ENCODE data around the gene SEPSECS.

Gene SEPSECS

GRCh38 chr4:25110527-25111329 lies 49.5 kb downstream of the SEPSECS start:
- DNase-seq (ENCODE audit: low spot score): no peak

GRCh38 chr4:25109511-25109910 lies 50.7 kb downstream of the SEPSECS start:
- DNase-seq (ENCODE audit: low spot score): no peak

- DNase-seq (ENCODE audit: low spot score): no peak
These were observed 51.7 kb downstream of the SEPSECS start for GRCh38 chr4:25108556-25108955.

GRCh38 chr4:25107827-25108516 lies 52.3 kb downstream of the SEPSECS start:
- DNase-seq (ENCODE audit: low spot score): no peak

GRCh38 chr4:25106363-25107151 lies 53.7 kb downstream of the SEPSECS start:
- DNase-seq (ENCODE audit: low spot score): no peak

- DNase-seq (ENCODE audit: low spot score): no peak
These were observed 55.7 kb downstream of the SEPSECS start for GRCh38 chr4:25104591-25104990.

GRCh38 chr4:25103418-25103817 lies 56.8 kb downstream of the SEPSECS start:
- DNase-seq (ENCODE audit: low spot score): no peak

- no peak for DNase-seq (ENCODE audit: low spot score)
These were observed 58.4 kb downstream of the SEPSECS start for GRCh38 chr4:25101836-25102235.

- no peak for DNase-seq (ENCODE audit: low spot score)
These were observed 59.5 kb downstream of the SEPSECS start for GRCh38 chr4:25100710-25101109.

GRCh38 chr4:25100021-25100555 lies 60.2 kb downstream of the SEPSECS start:
- DNase-seq (ENCODE audit: low spot score): no peak

GRCh38 chr4:25098964-25099891 lies 61.0 kb downstream of the SEPSECS start:
- DNase-seq (ENCODE audit: low spot score): no peak

- no peak for DNase-seq (ENCODE audit: low spot score)
These were observed 63.2 kb downstream of the SEPSECS start for GRCh38 chr4:25096981-25097443.

GRCh38 chr4:25096251-25096980 lies 63.8 kb downstream of the SEPSECS start:
- no peak for DNase-seq (ENCODE audit: low spot score)

- DNase-seq (ENCODE audit: low spot score): no peak
These were observed 64.4 kb downstream of the SEPSECS start for GRCh38 chr4:25095837-25096236.

- no peak for DNase-seq (ENCODE audit: low spot score)
These were observed 68.1 kb downstream of the SEPSECS start for GRCh38 chr4:25092139-25092538.

GRCh38 chr4:25090516-25090915 lies 69.7 kb downstream of the SEPSECS start:
- DNase-seq (ENCODE audit: low spot score): no peak

GRCh38 chr4:25089051-25089763 lies 71.0 kb downstream of the SEPSECS start:
- no peak for DNase-seq (ENCODE audit: low spot score)

GRCh38 chr4:25088093-25088952 lies 71.9 kb downstream of the SEPSECS start:
- DNase-seq (ENCODE audit: low spot score): no peak

GRCh38 chr4:25085671-25086070 lies 74.6 kb downstream of the SEPSECS start:
- DNase-seq (ENCODE audit: low spot score): no peak

Measured in kidney capillary endothelial cell (primary cell).